Measurements from ENCODE around the gene OAF.

- TF ChIP-seq CTCF (IDR thresholded peaks at IDR 0.05 in 8 of 11, conservative IDR thresholded peaks at IDR 0.05 in 3 of 11), result no peak
- no peak for TF ChIP-seq POLR2AphosphoS5 (IDR thresholded peaks at IDR 0.05)
- no peak for TF ChIP-seq POLR2A (IDR thresholded peaks at IDR 0.05)
Observed at GRCh38 chr11:120249279-120250262, 38.7 kb downstream of the OAF start.

Measured in spleen (tissue), 7 donors.